ENCODE data around the gene AIP.

- TF ChIP-seq BHLHE40 (IDR thresholded peaks at IDR 0.05; ENCODE audit: borderline replicate concordance), result no peak
- no peak for TF ChIP-seq FOXK2 (IDR thresholded peaks at IDR 0.05)
- no peak for TF ChIP-seq FOXM1 (IDR thresholded peaks at IDR 0.05; ENCODE audit: borderline replicate concordance)
These were observed 7.3 kb downstream of the AIP start for GRCh38 chr11:67489885-67490726.

Measured in HEK293T (cell line).